GM12878 (cell line): ENCODE results near the gene ZNF423. TPM values are rescaled to one million over a fixed set of nuclear protein-coding genes. Genes with fewer than 3 reads are reported as not detected.
"Not testable (repeated sequence)": the region's sequence is repeated elsewhere in the genome, so short reads cannot be mapped to it uniquely, and the experiment has no call there.

ENCODE experiments used
- ATAC-seq: fragments of 200-7000 bp; cut with Tn5 transposase; 3 replicates; pipeline ENCODE4 v1.9.1; 2020; ENCODE audit warnings: mild to moderate bottlenecking, moderate library complexity
- BruUV-seq: library from RNA; stranded (reverse); fragments of 400-500 nt; replicated peaks from 2 replicates; lab custom pipeline; 2021; lab: Mats Ljungman, UMichigan
- CTCF ChIA-PET: fragments of 300-600 bp; sonication (Branson Sonifier 250); formaldehyde crosslinking; extraction: SDS; loops from one replicate; lab custom pipeline; 2021; ENCODE audit warnings: inconsistent platforms; lab: Yijun Ruan, JAX
- POLR2A ChIA-PET: fragments of 350-600 bp; formaldehyde crosslinking; extraction: SDS; loops from one replicate; lab custom pipeline; 2021; ENCODE audit warnings: inconsistent platforms; lab: Charles Lee
- RAD21 ChIA-PET: fragments of 300-600 bp; sonication (Branson Sonifier 250); formaldehyde crosslinking; loops from one replicate; lab custom pipeline; 2023; ENCODE audit warnings: antibody characterized with exemption; ENCODE audit not compliant: unreplicated experiment; lab: Charles Lee
- SMC1A ChIA-PET: fragments of 300-600 bp; sonication (Branson Sonifier 250); formaldehyde crosslinking; loops from one replicate; lab custom pipeline; 2023; ENCODE audit not compliant: unreplicated experiment, uncharacterized antibody; lab: Charles Lee
- DNase-seq: peaks from one replicate; pipeline ENCODE4 v3.0.0-alpha.2; 2011; ENCODE audit warnings: low read depth, low spot score
- FAIRE-seq: peaks from 3 replicates; lab custom pipeline; 2011; peaks lifted over from hg19 to GRCh38; lab: Jason Lieb, UNC
- H2AFZ ChIP-seq: 2 replicates; pipeline ENCODE4 v1.6.0; 2011; ENCODE audit warnings: low read depth, low read length, control low read depth; ENCODE audit not compliant: control insufficient read depth
- H3K27ac ChIP-seq: 2 replicates; pipeline ENCODE4 v1.5.1; 2011; ENCODE audit warnings: control low read depth; ENCODE audit not compliant: control insufficient read depth, insufficient read depth
- H3K27me3 ChIP-seq, 2 experiments: replicated peaks in 1 of 2; 2 replicates each; pipeline versions ENCODE4 v1.6.0 to v1.6.1; 2011; ENCODE audit warnings: low read length in 1 of 2; ENCODE audit not compliant: control insufficient read depth in 2 of 2, insufficient read depth in 2 of 2
- H3K36me3 ChIP-seq, 2 experiments: 2 replicates each; pipeline ENCODE4 v1.5.1; 2011; ENCODE audit warnings: low read length in 1 of 2; ENCODE audit not compliant: control insufficient read depth in 2 of 2, insufficient read depth in 2 of 2
- H3K4me1 ChIP-seq: 2 replicates; pipeline ENCODE4 v1.6.1; 2011; ENCODE audit warnings: mild to moderate bottlenecking, low read length, moderate library complexity, mixed read lengths; ENCODE audit not compliant: control insufficient read depth, insufficient read depth
- H3K4me2 ChIP-seq: 2 replicates; pipeline ENCODE4 v1.6.0; 2011; ENCODE audit warnings: control low read depth; ENCODE audit not compliant: control insufficient read depth, insufficient read depth
- H3K4me3 ChIP-seq: fragments of 200-600 bp; sonication (generic); 2 replicates; pipeline ENCODE4 v1.5.1; 2016
- H3K79me2 ChIP-seq: 2 replicates; pipeline ENCODE4 v1.6.0; 2011; ENCODE audit warnings: low read length; ENCODE audit not compliant: control insufficient read depth, insufficient read depth
- H3K9ac ChIP-seq: 2 replicates; pipeline ENCODE4 v1.8.0; 2011; ENCODE audit warnings: low read length, control low read depth, mixed read lengths; ENCODE audit not compliant: control insufficient read depth, insufficient read depth
- H3K9me3 ChIP-seq: replicated peaks from 3 replicates; pipeline ENCODE4 v1.5.1; 2011; ENCODE audit warnings: mild to moderate bottlenecking, low read length; ENCODE audit not compliant: control insufficient read depth, insufficient read depth
- H4K20me1 ChIP-seq: 2 replicates; pipeline ENCODE4 v1.6.0; 2011; ENCODE audit not compliant: control insufficient read depth, insufficient read depth
- E2F4 ChIP-seq: IDR thresholded peaks from 2 replicates; pipeline ENCODE4 v1.6.1; 2012; ENCODE audit warnings: low read depth, low read length, improper control_type of control experiment
- EED ChIP-seq: sonication (generic); IDR thresholded peaks from 2 replicates; pipeline ENCODE4 v1.6.1; 2016; ENCODE audit warnings: antibody characterized with exemption, low read depth
- MAX ChIP-seq: IDR thresholded peaks from 2 replicates; pipeline ENCODE4 v1.6.1; 2012; ENCODE audit warnings: low read depth, low read length, improper control_type of control experiment
- MTA3 ChIP-seq: IDR thresholded peaks from 2 replicates; pipeline ENCODE4 v1.6.1; 2012; ENCODE audit warnings: low read length, inconsistent platforms, borderline replicate concordance
- MXI1 ChIP-seq: fragments of 150-350 bp; IDR thresholded peaks from 2 replicates; pipeline ENCODE4 v1.6.1; 2011; ENCODE audit warnings: low read depth, mild to moderate bottlenecking, inconsistent platforms, low read length, improper control_type of control experiment
- NBN ChIP-seq: fragments of 450-650 bp; IDR thresholded peaks from 2 replicates; pipeline ENCODE4 v1.6.1; 2016
- PBX3 ChIP-seq: IDR thresholded peaks from 2 replicates; pipeline ENCODE4 v1.6.1; 2011; ENCODE audit warnings: mild to moderate bottlenecking, low read depth, low read length, moderate library complexity; ENCODE audit not compliant: insufficient replicate concordance
- ZBTB33 ChIP-seq: fragments of 450-650 bp; IDR thresholded peaks from 2 replicates; pipeline ENCODE4 v1.6.1; 2017; ENCODE audit warnings: mild to moderate bottlenecking
- WGBS: methylation state at CpG from one replicate; pipeline ENCODE4 v1.1.6; 2016; ENCODE audit warnings: low lambda C conversion rate; ENCODE audit not compliant: insufficient replicate concordance, insufficient coverage; ENCODE audit errors: missing lambda C conversion rate; 5-methylcytosine and 5-hydroxymethylcytosine counted together
- in situ Hi-C: fragments of 300-500 bp; cut with MboI; formaldehyde crosslinking; loops from 9 replicates; pipeline ENCODE4 v1.14.3; 2018; ENCODE audit warnings: mixed read lengths
- intact Hi-C: fragments of 100-400 bp; cut with micrococcal nuclease; formaldehyde crosslinking; loops from one replicate; pipeline ENCODE4 v1.14.2; 2022; ENCODE audit not compliant: unreplicated experiment
- polyA plus RNA-seq, 11 experiments: library from polyadenylated mRNA; depleted of rRNA in 4 of 11; unstranded in 6 of 11; stranded (reverse) in 5 of 11; fragments of >200 nt; fragmentation: Nextera tagmentation in 4 of 11; fragmentation: Illumina TruSeq in 1 of 11; extraction: Ambion mirVana in 4 of 11; extraction: Trizol in 1 of 11; gene quantifications; 1 replicate in 1 of 11; 2 replicates in 10 of 11; pipeline versions ENCODE4 v1.2.1 to v1.2.3, GENCODE V29; 2011 to 2016; ENCODE audit warnings: inconsistent platforms in 2 of 11, missing spikeins in 2 of 11, low read depth in 1 of 11
- total RNA-seq, 4 experiments: library from RNA; depleted of rRNA in 3 of 4; stranded (reverse); fragments of >200 nt in 3 of 4; fragmentation: Illumina TruSeq in 1 of 4; extraction: Trizol in 1 of 4; gene quantifications; 2 replicates each; pipeline versions ENCODE4 v1.2.1 to v1.2.3, GENCODE V29; 2013 to 2021

The ZNF423 gene
- total and polyA plus RNA-seq, 10 of the 15 experiments (the other 5 are each of a cell fraction or from before 2014, with no cell fraction given): 0.03 to 0.64 (median 0.10) TPM

- H3K4me3 ChIP-seq, H3K36me3 ChIP-seq, POLR2A ChIA-PET, H3K9me3 ChIP-seq, H3K4me2 ChIP-seq, H3K9ac ChIP-seq, in situ Hi-C loops, H3K27me3 ChIP-seq, H3K27ac ChIP-seq, FAIRE-seq, H4K20me1 ChIP-seq, ATAC-seq, H3K4me1 ChIP-seq, RAD21 ChIA-PET, SMC1A ChIA-PET, H2AFZ ChIP-seq, intact Hi-C loops, DNase-seq, H3K79me2 ChIP-seq, CTCF ChIA-PET, BruUV-seq: not testable (repeated sequence)
- WGBS: 67% methylated on average over 8 of the region's 8 CpGs
These were observed 293.0 kb downstream of the ZNF423 start for GRCh38 chr16:49562894-49563293.

GRCh38 chr16:49562228-49562627 lies 293.7 kb downstream of the ZNF423 start:
- 59% methylated on average over 3 of the region's 3 CpGs for WGBS
- SMC1A ChIA-PET: interaction anchor here (0.6 kb wide), 1 partner anchor 41 kb away, joined by 3 read pairs; no protein-coding TSS in a partner anchor
- DNase-seq: no peak
- no peaks in the 10 kb centered on the region for H3K36me3 ChIP-seq
- H3K4me3 ChIP-seq: no peak overlapping the region
- BruUV-seq: no TSS peak
- FAIRE-seq: no peak
- H3K79me2 ChIP-seq: no peaks in the 10 kb centered on the region
- in situ Hi-C loops: no loop called here
- H3K27me3 ChIP-seq: no peaks in the 10 kb centered on the region
- intact Hi-C loops: no loop called here
- H3K4me1 ChIP-seq: no peaks in the 10 kb centered on the region
- CTCF ChIA-PET: no interaction called here
- H3K9me3 ChIP-seq: no peaks in the 10 kb centered on the region
- no peak for ATAC-seq
- POLR2A ChIA-PET: no interaction called here
- RAD21 ChIA-PET: no interaction called here
- no peaks in the 10 kb centered on the region for H4K20me1 ChIP-seq
- no peak overlapping the region for H3K9ac ChIP-seq
- H3K4me2 ChIP-seq: no peak overlapping the region
- H3K27ac ChIP-seq: no peak overlapping the region
- no peak overlapping the region for H2AFZ ChIP-seq
- TF ChIP-seq E2F4 (no peak), ZBTB33 (no peak), MTA3 (no peak), NBN (no peak), EED (no peak), PBX3 (no peak), MXI1 (no peak), MAX (no peak)
